HepG2 (cell line): ENCODE results near the gene ATP4A.

Experiments used
- JUNB ChIP-seq: sonication (generic); formaldehyde crosslinking; IDR thresholded peaks from 2 replicates; pipeline ENCODE4 v1.8.0; 2022; ENCODE audit warnings: missing genetic modification reagents, mild to moderate bottlenecking, borderline replicate concordance
- KAT2B ChIP-seq: fragments of 150-350 bp; IDR thresholded peaks from 2 replicates; pipeline ENCODE4 v1.6.1; 2014; ENCODE audit warnings: low read depth, low read length, borderline replicate concordance
- NFIC ChIP-seq: IDR thresholded peaks from 2 replicates; pipeline ENCODE4 v1.6.1; 2012; ENCODE audit warnings: mild to moderate bottlenecking, low read length, inconsistent platforms
- PCBP2 ChIP-seq: fragments of 200-400 bp; formaldehyde crosslinking; optimal IDR thresholded peaks from 2 replicates; pipeline ENCODE3; 2018; ENCODE audit warnings: low read length, low read depth; ENCODE audit not compliant: poor library complexity, severe bottlenecking
- POLR2AphosphoS5 ChIP-seq: IDR thresholded peaks from 2 replicates; pipeline ENCODE4 v1.6.1; 2012; ENCODE audit warnings: low read depth, low read length
- SRY ChIP-seq: sonication (generic); formaldehyde crosslinking; IDR thresholded peaks from 2 replicates; pipeline ENCODE4 v1.8.0; 2022; ENCODE audit warnings: mild to moderate bottlenecking, missing genetic modification reagents
- ZFAT ChIP-seq: sonication (generic); formaldehyde crosslinking; conservative IDR thresholded peaks from 2 replicates; pipeline ENCODE4 v1.8.1; 2023; ENCODE audit warnings: missing genetic modification reagents, inconsistent platforms
- ZNF10 ChIP-seq: sonication (generic); formaldehyde crosslinking; IDR thresholded peaks from 2 replicates; pipeline ENCODE4 v1.4.0; 2020; ENCODE audit warnings: mild to moderate bottlenecking, low read depth, missing genetic modification reagents, borderline replicate concordance
- TF ChIP-seq, protein P1 (sequence below): sonication (generic); formaldehyde crosslinking; IDR thresholded peaks from 2 replicates; pipeline ENCODE4 v1.8.0; 2022; ENCODE audit warnings: mild to moderate bottlenecking, missing genetic modification reagents; ENCODE audit not compliant: insufficient replicate concordance

DNA sequence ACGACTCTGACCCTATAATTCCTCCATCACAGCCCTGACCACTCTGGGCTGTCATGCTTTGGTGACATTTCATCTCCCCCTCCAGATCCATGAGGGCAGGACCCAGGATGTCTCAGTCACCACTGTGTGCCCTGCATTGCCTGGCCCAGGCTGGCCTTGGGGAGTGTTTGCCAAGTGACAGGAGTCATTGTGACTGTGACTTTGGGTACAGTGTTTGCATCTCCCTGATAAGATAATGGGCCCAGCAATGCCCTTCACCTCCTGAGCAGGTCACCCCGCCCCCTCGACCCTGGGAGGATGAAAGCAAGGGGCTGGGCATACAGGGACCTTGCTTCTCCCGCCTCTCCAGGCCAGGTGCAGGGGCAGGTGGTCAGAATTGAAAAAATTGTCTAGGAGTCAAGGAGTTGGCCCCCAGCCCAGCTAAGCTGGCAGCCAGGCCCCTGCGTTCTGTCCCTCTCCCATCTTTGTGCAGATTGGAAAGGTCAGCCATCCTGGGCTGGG is 5.9 kb upstream of the ATP4A start:
- TF ChIP-seq ZNF10 (CRISPR knock-in tag) (no peak), KAT2B (no peak), SRY (CRISPR knock-in tag) (no peak; the same call in 1 of the 2 replicates), JUNB (no peak; the same call in 1 of the 2 replicates), ZFAT (CRISPR knock-in tag) (no peak), PCBP2 (no peak), NFIC (no peak), POLR2AphosphoS5 (no peak)
- TF ChIP-seq, protein P1, sequence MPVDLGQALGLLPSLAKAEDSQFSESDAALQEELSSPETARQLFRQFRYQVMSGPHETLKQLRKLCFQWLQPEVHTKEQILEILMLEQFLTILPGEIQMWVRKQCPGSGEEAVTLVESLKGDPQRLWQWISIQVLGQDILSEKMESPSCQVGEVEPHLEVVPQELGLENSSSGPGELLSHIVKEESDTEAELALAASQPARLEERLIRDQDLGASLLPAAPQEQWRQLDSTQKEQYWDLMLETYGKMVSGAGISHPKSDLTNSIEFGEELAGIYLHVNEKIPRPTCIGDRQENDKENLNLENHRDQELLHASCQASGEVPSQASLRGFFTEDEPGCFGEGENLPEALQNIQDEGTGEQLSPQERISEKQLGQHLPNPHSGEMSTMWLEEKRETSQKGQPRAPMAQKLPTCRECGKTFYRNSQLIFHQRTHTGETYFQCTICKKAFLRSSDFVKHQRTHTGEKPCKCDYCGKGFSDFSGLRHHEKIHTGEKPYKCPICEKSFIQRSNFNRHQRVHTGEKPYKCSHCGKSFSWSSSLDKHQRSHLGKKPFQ (CRISPR knock-in tag), result no peak
